Left renal pelvis (tissue), 4 donors: ENCODE data around the gene DNAJC9. TPM values are rescaled to one million over a fixed set of nuclear protein-coding genes. Genes with fewer than 3 reads are reported as not detected.
"Not testable (repeated sequence)": the region's sequence is repeated elsewhere in the genome, so short reads cannot be mapped to it uniquely, and the experiment has no call there.

Experiments
- DNase-seq, 4 donors: peaks; one replicate each; pipeline ENCODE4 v3.0.0-alpha.2; 2013; ENCODE audit warnings: low read depth in 4 of 4, low spot score in 3 of 4
- polyA plus RNA-seq, 4 donors: library from polyadenylated mRNA; unstranded; fragments of 120-200 nt; gene quantifications; one replicate each; pipeline ENCODE4 v1.2.1, GENCODE V29; 2013; ENCODE audit not compliant: insufficient read length in 4 of 4

Gene DNAJC9
- 10 to 100 TPM; 28.1 to 38.8 (median 33.0) TPM for polyA plus RNA-seq

- peak; percentile 89 to 92 (median 90) for DNase-seq
Measured at GRCh38 chr10:73246646-73247508, at the start of gene DNAJC9. Gene DNAJC9, minus strand, starts transcription at chr10:73247255. Its CDS starts 66 bp downstream, at chr10:73247189.

- no peak for DNase-seq
Measured at GRCh38 chr10:73293461-73293860, 46.4 kb upstream of the DNAJC9 start.

DNA sequence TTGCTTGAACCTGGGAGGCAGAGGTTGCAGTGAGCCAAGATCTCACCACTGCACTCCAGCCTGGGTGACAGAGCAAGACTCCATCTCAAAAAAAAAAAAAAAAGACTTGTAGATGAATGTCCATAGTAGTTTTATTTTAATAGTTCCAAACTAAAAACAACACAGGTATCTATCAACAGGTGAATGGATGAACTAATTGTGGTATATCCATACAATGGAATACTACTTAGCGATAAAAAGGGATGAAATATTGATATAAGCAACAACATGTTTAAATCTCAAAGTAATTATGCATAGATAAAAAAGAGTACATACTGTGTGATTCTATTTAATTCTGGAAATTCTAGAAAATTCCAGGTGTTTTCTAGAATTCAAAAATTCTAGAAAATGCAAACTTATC lies 42.9 kb upstream of the DNAJC9 start:
- DNase-seq, result no peak

DNA sequence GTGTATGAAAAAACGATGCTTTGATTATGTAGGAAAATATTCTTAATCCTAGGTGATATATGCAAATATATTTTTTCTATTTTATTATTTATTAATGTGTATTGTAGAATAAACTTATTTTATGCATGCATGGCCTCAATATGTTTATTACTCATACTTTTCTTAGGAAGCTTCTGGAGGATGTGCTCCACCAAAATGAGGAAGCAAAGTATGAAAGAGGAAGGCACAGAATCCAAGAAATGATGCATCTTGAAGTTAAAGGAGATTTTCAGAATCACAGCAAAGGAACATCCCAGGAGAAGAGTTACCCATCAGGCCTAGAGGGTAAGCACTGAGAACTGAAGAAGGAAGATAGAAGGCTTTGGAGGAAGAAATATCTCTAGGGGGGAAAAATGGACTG lies 40.4 kb upstream of the DNAJC9 start:
- no peak for DNase-seq

GRCh38 chr10:73281097-73281496 lies 34.0 kb upstream of the DNAJC9 start:
- DNase-seq, result no peak

DNA sequence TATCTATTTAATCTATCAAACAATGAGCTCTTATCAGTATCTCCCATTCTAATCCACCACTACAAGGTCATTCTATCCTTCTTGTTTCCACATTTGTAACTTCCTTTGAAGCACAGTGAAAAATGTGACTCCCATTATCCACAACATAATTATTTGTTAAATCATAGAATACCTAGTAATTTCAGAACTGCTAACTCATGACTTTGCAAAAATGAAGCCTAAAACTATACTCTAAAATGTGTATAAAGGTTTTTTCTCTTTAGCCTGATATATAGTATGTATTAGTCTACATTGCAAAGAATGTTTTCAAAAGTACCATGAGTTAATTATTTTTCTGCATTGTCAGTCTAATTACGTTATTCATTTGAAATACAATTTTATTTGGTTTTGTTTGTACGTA lies 17.4 kb upstream of the DNAJC9 start:
- DNase-seq, result no peak

- DNase-seq, result no peak
Measured at GRCh38 chr10:73263693-73264347, 16.8 kb upstream of the DNAJC9 start.

DNA sequence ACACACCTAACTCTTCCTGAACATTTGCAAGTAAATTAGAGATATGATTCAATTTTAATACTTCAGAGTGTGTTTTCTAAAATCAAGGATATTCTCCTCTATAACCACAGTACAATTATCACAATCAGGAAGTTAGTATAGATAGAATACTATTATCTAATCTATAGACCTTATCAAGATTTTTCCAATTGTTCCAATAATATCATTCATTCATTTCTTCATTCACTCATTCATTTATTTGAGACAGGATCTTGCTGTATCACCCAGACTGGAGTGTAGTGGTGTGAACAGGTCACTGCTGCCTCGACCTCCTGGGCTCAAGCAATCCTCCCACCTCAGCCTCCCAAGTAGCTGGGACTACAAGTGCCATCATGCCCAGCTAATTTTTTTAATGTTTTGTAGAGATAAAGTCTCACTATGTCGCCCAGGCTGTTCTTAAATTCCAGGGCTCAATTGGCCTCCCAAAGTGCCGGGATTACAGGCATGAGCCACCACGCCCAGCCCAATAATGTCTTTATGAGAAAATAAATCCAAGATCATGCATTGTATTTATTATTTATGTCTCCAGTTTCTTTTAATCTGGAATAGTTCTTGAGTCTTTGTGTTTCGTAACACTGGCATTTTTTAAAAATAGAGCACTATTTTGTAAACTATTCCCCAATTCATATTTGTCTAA lies 16.0 kb upstream of the DNAJC9 start:
- no peak for DNase-seq

- no peak for DNase-seq
Measured at GRCh38 chr10:73262105-73262730, 15.2 kb upstream of the DNAJC9 start.

- DNase-seq, result no peak
Measured at GRCh38 chr10:73261362-73261995, 14.4 kb upstream of the DNAJC9 start.

GRCh38 chr10:73258612-73259011 lies 11.6 kb upstream of the DNAJC9 start:
- DNase-seq, result not testable (repeated sequence)

GRCh38 chr10:73253225-73253555 lies 6.1 kb upstream of the DNAJC9 start:
- no peak for DNase-seq

DNA sequence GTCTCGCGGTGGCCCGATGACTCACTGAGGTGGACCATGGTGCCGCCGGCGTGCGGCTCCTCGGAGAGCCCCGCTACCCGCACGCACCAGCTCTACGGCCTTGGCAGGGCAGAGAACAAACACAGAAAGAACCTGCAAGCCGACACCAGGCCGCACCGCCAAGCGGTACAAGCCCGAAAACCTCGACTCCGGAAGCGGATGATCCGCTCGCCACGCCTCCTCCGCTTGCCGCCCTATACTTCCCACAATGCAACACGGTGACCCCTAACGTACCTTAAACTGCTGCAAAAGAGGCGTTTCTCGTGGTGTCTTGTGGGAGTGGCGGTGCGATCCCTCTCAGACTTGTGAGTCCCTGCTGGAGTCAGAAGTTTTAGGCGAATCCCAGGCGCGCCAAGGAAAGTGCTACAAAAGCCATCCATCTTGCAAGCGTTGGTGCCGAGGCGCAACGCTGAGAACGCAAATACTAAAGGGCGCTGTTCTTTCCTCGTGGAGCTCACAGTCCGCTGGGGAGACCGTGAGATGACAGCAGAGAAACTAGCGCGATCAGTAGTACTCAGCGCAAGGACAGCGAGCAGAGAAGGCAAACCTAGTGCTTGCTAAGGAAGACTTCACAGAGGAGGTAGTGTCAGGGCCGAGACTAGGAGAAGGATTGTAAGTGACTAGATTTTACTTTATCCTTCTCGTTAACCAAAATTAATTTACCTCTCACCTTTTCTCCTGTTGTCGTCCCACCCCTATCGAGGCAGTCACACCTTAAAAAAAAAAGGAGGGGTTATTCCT lies 5.6 kb upstream of the DNAJC9 start, which contains the start of gene MRPS16:
MRPS16 (minus strand) TSS at position 200 of the 780 bp plus-strand sequence; CDS start at position 38, 162 bp downstream.
- DNase-seq, result peak; percentile 91 to 95 (median 94)

DNA sequence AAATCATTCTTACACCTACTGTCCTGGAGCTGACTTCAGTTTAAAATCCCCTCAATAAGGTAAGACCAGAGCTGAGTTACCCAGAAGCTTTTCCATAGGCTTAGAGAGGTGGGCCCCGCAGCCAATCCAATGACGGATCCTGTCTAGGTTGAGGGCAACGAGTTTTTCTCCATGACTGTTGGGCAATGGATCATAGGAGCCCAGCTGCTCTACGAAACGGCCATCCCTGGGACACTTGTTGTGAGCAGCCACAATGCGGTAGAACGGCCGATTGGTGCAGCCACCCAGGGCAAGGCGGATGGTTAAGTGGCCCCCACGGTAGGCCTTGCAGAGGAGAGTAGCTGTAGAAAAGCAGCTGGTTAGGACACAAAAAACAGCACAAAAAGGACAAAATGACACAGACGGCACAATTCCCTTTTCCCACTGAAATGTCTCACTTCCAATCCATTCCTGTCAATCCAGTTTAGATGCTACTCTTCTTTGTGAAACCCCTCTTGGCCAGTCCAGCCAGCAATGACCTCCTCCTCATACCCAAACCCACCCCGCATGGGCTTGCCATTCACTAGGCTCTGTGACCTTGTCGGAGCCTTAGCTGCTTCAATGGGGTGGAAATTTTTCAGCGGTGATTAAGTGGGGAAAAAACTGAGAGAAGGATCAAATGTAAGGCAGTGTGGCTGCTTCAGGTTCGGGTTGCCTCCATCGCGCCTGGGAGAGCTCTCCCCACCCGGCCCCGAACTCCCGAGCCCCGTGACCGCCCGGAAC lies 4.8 kb upstream of the DNAJC9 start:
- DNase-seq, result no peak

- DNase-seq, result no peak
Measured at GRCh38 chr10:73248259-73248724, 1.2 kb upstream of the DNAJC9 start.

GRCh38 chr10:73247509-73248258 lies 629 bp upstream of the DNAJC9 start:
- no peak for DNase-seq

DNA sequence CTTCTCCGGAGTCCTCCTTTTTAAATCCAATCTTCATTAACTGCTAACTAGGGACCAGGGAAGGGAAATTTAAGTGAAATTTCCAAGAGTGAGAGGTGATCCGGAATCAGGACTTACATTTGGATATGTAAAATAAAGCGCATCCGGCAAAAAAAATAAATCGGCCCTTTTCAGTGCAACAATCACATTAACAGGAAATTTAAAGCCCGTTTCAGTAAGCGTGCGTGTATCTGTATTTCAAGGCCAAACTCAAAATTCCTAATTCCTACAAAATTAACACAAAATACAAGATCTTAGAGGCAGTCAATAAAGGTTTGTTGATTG lies 771 bp downstream of the DNAJC9 start:
- no peak for DNase-seq

DNA sequence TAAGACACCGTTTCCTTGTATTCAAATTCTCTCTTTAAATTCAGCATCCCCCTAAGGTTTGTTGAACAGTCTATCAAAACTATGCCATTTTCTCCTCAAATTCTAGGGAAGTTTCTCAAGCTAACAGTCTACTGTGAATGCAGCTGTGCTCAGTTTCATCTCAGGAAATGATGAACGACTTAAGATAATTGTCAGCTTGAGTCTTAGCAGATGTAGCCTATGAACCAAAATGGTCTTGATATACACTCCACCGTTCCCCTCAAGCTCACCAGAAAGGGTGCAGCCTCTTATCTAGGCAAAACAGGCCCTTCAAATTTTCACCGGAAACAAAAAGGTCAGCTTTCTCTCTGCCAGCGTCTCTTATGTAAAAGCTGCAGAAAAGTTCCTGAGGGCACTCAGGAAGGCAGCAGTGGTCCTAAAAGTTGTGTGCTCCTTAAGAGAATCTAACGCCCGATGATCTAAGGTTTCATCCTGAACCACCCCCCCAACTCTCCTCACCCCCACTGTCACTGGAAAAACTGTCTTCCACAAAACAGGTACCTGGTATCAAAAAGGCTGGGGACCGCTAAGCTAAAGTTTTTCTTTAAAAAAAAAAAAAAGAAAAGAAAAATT lies 2.1 kb downstream of the DNAJC9 start:
- no peak for DNase-seq
